Neuronal stem cell (in vitro differentiated cells): Measurements from ENCODE around the gene OPTC.

ENCODE experiments used
- DNase-seq: peaks from one replicate; pipeline ENCODE4 v3.0.0-alpha.2; 2013; ENCODE audit warnings: low spot score
- H2AFZ ChIP-seq: one replicate; pipeline ENCODE4 v1.6.1; 2013; ENCODE audit warnings: mild to moderate bottlenecking, low read length, inconsistent platforms
- H2AK5ac ChIP-seq: 2 replicates; pipeline ENCODE4 v1.6.1; 2013; ENCODE audit warnings: low read depth, mild to moderate bottlenecking, inconsistent platforms, low read length, moderate library complexity, mixed read lengths
- H2BK120ac ChIP-seq: 2 replicates; pipeline ENCODE4 v1.6.1; 2013; ENCODE audit warnings: low read depth, mild to moderate bottlenecking, inconsistent platforms, low read length, moderate library complexity, mixed read lengths
- H2BK12ac ChIP-seq: one replicate; pipeline ENCODE4 v1.6.1; 2013; ENCODE audit warnings: low read length, inconsistent platforms
- H2BK15ac ChIP-seq: 2 replicates; pipeline ENCODE4 v1.6.1; 2013; ENCODE audit warnings: mild to moderate bottlenecking, low read length, inconsistent platforms, mixed read lengths
- H2BK5ac ChIP-seq: one replicate; pipeline ENCODE4 v1.6.1; 2013; ENCODE audit warnings: inconsistent platforms, mild to moderate bottlenecking, low read length, moderate library complexity
- H3K14ac ChIP-seq: one replicate; pipeline ENCODE4 v1.6.1; 2013; ENCODE audit warnings: low read length, inconsistent platforms
- H3K18ac ChIP-seq: 2 replicates; pipeline ENCODE4 v1.6.1; 2013; ENCODE audit warnings: low read length, inconsistent platforms
- H3K23ac ChIP-seq: 2 replicates; pipeline ENCODE4 v1.6.1; 2013; ENCODE audit warnings: low read depth, mild to moderate bottlenecking, mixed read lengths, low read length, inconsistent platforms; ENCODE audit not compliant: poor library complexity
- H3K27ac ChIP-seq: replicated peaks from 3 replicates; pipeline ENCODE4 v1.5.1; 2013; ENCODE audit warnings: low read length, inconsistent platforms
- H3K27me3 ChIP-seq, 3 experiments: 2 replicates each; pipeline ENCODE4 v1.6.1; 2013; ENCODE audit warnings: low read length in 3 of 3, mild to moderate bottlenecking in 2 of 3, inconsistent platforms in 1 of 3, low read depth in 1 of 3, mixed read lengths in 1 of 3, moderate library complexity in 1 of 3; ENCODE audit not compliant: control insufficient read depth in 3 of 3, insufficient read depth in 3 of 3
- H3K36me3 ChIP-seq, 2 donors: replicated peaks in 1 of 2; 2 replicates each; pipeline ENCODE4 v1.6.1; 2013; ENCODE audit warnings: low read length in 2 of 2; ENCODE audit not compliant: control insufficient read depth in 2 of 2, insufficient read depth in 2 of 2
- H3K4ac ChIP-seq: 2 replicates; pipeline ENCODE4 v1.6.1; 2013; ENCODE audit warnings: inconsistent platforms, mild to moderate bottlenecking, low read length, moderate library complexity
- H3K4me1 ChIP-seq, 2 donors: 1 replicate in 1 of 2; 2 replicates in 1 of 2; pipeline ENCODE4 v1.6.1; 2013; ENCODE audit warnings: low read length in 2 of 2, low read depth in 1 of 2; ENCODE audit not compliant: control insufficient read depth in 2 of 2, insufficient read depth in 1 of 2
- H3K4me2 ChIP-seq: one replicate; pipeline ENCODE4 v1.6.1; 2013; ENCODE audit warnings: mild to moderate bottlenecking, low read length, inconsistent platforms; ENCODE audit not compliant: insufficient read depth, poor library complexity, severe bottlenecking
- H3K4me3 ChIP-seq, 2 donors: 2 replicates each; pipeline ENCODE4 v1.5.1; 2013; ENCODE audit warnings: low read length in 2 of 2, mild to moderate bottlenecking in 2 of 2, inconsistent platforms in 1 of 2, moderate library complexity in 1 of 2
- H3K79me1 ChIP-seq: one replicate; pipeline ENCODE4 v1.6.1; 2013; ENCODE audit warnings: low read depth, mild to moderate bottlenecking, inconsistent platforms, low read length, moderate library complexity
- H3K9ac ChIP-seq: one replicate; pipeline ENCODE4 v1.6.1; 2013; ENCODE audit warnings: mild to moderate bottlenecking, low read depth, low read length, inconsistent platforms; ENCODE audit not compliant: poor library complexity
- H3K9me3 ChIP-seq, 2 donors: replicated peaks in 1 of 2; 2 replicates each; pipeline versions ENCODE3 to v1.6.1; 2013; ENCODE audit warnings: low read length in 2 of 2, mild to moderate bottlenecking in 2 of 2, inconsistent platforms in 1 of 2, low read depth in 1 of 2, mixed read lengths in 1 of 2, moderate library complexity in 1 of 2; ENCODE audit not compliant: control insufficient read depth in 2 of 2, insufficient read depth in 1 of 2
- H4K8ac ChIP-seq: one replicate; pipeline ENCODE4 v1.6.1; 2013; ENCODE audit warnings: low read depth, mild to moderate bottlenecking, inconsistent platforms, low read length, moderate library complexity
- H4K91ac ChIP-seq: one replicate; pipeline ENCODE4 v1.6.1; 2013; ENCODE audit warnings: low read length, low read depth, mild to moderate bottlenecking, inconsistent platforms; ENCODE audit not compliant: poor library complexity
- WGBS, 2 donors: extraction: QIAGEN DNeasy Blood & Tissue Kit; methylation state at CpG; one replicate each; pipeline ENCODE4 v1.1.7; 2013; ENCODE audit warnings: missing lambda C conversion rate in 2 of 2, mixed read lengths in 1 of 2; ENCODE audit not compliant: insufficient read length in 2 of 2, insufficient replicate concordance in 1 of 2; ENCODE audit errors: extremely low coverage in 2 of 2; 5-methylcytosine and 5-hydroxymethylcytosine counted together

Gene OPTC

DNA sequence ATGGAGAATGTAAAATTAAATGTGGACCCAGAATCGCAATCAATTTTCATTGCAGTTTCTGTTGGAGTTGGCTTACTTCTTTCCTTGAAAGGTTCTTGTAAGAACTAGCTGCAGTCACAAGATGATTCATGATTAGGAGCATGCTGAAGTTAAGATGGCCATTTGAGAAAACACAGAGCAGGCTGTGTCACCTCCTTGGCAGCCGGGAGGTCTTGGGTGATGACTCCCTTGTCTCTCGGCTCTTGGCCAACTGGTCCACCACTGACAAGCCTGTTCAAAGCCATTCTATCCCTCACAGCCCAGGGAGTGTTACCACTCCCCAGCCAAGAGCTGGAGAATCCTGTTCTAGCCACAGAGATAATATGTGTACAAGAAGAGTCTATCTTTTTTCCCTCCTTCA is 40.6 kb downstream of the OPTC start:
- H3K14ac ChIP-seq = no peak overlapping the region
- no CpG with 5 or more reads among the region's 3 CpGs for WGBS, 2 donors
- no peaks in the 10 kb centered on the region for H3K9me3 ChIP-seq
- H2BK120ac ChIP-seq = no peak overlapping the region
- peaks cover 0 to 1% of the 10 kb centered on the region in 2 donors for H3K4me1 ChIP-seq
- peak overlapping the region; percentile 58 for H2AK5ac ChIP-seq
- no peak overlapping the region for H3K27ac ChIP-seq
- no peak overlapping the region for H4K8ac ChIP-seq
- no peak overlapping the region for H2BK5ac ChIP-seq
- no peaks in the 10 kb centered on the region for H3K36me3 ChIP-seq
- no peak for DNase-seq
- no peak overlapping the region for H3K9ac ChIP-seq
- no peak overlapping the region for H3K4ac ChIP-seq
- H2BK15ac ChIP-seq = no peak overlapping the region
- H3K4me2 ChIP-seq = no peak overlapping the region
- no peak overlapping the region for H4K91ac ChIP-seq
- no peaks in the 10 kb centered on the region for H3K79me1 ChIP-seq
- peaks cover 0 to 3% (median 0%) of the 10 kb centered on the region in 3 experiments for H3K27me3 ChIP-seq
- H3K18ac ChIP-seq = no peak overlapping the region
- no peak overlapping the region for H3K23ac ChIP-seq
- H2AFZ ChIP-seq = no peak overlapping the region
- H3K4me3 ChIP-seq = no peak overlapping the region
- no peak overlapping the region for H2BK12ac ChIP-seq

DNA sequence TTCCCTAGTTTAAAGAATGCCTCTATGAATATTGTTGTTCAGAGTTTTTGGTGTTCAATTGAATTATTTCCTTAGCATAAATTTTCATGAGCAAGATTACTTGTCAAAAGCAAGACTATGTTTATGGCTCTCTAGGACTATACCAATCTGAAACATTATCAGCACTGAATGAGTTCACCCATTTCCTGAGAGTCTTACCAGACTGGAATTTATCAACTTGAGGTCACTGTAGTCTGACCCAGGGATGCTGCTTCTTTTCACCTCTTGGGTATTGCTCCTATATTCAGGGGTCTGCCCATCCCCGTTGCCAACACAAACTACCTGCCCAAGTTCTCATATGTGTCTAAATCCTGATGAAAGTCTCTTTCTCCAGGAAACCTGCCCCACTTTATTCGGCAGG is 42.6 kb downstream of the OPTC start:
- Histone ChIP-seq H3K27me3 (peaks cover 0 to 3% (median 0%) of the 10 kb centered on the region in 3 experiments), H3K36me3 (no peaks in the 10 kb centered on the region), H3K4me1 (peaks cover 0 to 1% of the 10 kb centered on the region in 2 donors), H3K18ac (no peak overlapping the region), H2AK5ac (no peak overlapping the region), H3K23ac (no peak overlapping the region), H2BK5ac (no peak overlapping the region), H3K4me3 (no peak overlapping the region), H2AFZ (no peak overlapping the region), H4K8ac (no peak overlapping the region), H3K79me1 (no peaks in the 10 kb centered on the region), H3K9ac (no peak overlapping the region), H3K27ac (no peak overlapping the region), H3K4me2 (no peak overlapping the region), H3K9me3 (no peaks in the 10 kb centered on the region), H2BK15ac (no peak overlapping the region), H2BK120ac (no peak overlapping the region), H2BK12ac (no peak overlapping the region), H4K91ac (no peak overlapping the region), H3K14ac (no peak overlapping the region), H3K4ac (no peak overlapping the region)
- WGBS, 2 donors = no CpG with 5 or more reads among the region's 2 CpGs
- no peak for DNase-seq

DNA sequence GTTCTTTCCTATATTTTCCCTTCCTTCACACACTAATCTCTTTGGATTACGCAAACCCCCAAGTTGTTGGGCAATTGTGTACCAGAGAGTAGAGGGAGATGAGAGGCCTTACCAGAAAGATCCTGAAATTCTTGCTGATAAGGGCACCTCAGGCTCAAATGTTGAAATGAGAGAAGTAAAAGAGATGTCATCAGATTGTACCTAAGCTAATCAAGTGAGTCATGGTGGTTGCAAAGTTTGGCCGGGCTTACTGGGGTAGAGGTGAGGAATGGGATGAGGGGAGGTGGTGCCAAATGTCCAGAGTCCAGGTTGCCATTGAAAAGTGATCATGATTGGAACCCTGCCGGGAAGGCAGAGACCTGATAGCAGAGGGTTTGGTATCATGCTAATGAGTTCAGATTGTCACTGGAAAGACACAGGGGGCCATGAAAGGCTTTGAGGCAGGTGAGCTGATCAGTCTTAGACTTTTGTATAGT is 43.1 kb downstream of the OPTC start:
- Histone ChIP-seq H4K91ac (no peak overlapping the region), H3K9ac (no peak overlapping the region), H3K9me3 (no peaks in the 10 kb centered on the region), H3K4me1 (peaks cover 0 to 1% of the 10 kb centered on the region in 2 donors), H2BK120ac (no peak overlapping the region), H2AFZ (no peak overlapping the region), H3K23ac (no peak overlapping the region), H3K4me3 (no peak overlapping the region), H2BK5ac (no peak overlapping the region), H3K79me1 (no peaks in the 10 kb centered on the region), H3K14ac (no peak overlapping the region), H3K27ac (no peak overlapping the region), H3K36me3 (no peaks in the 10 kb centered on the region), H4K8ac (no peak overlapping the region), H3K18ac (no peak overlapping the region), H2BK15ac (no peak overlapping the region), H2AK5ac (no peak overlapping the region), H3K4me2 (no peak overlapping the region), H3K27me3 (peaks cover 0 to 3% (median 0%) of the 10 kb centered on the region in 3 experiments), H3K4ac (no peak overlapping the region), H2BK12ac (no peak overlapping the region)
- no peak for DNase-seq
- no CpG with 5 or more reads among the region's 3 CpGs for WGBS, 2 donors

DNA sequence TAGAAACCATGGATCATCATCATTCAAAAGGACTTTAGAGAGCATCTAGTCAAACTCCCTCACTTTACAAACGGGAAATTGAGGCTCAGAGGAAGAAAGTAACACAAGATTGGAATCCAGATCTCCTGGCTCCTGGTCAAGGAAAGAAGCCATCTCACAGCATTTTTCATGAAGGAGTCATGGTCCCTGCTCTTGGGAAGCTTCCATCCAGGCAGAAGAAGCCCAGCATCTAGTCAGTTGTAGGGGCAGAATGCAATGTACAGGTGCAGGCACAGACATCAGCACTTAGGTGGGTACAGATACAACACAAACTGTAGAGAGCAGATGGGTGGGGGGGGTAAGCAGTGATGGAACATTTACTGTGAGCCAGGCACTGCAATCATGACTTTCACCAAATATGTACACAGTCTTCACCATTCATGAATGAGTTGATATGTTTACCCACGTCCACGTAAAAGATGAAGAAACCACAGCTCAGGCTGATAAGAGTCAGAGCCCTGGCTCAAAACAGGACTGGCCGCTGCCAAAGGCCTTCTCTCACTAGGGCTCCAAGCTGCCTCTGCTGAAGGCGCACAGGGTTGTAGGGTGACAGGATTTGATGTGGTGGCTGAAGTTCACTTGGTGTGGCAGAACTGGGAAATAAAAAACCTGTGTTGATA is 44.0 kb downstream of the OPTC start:
- Histone ChIP-seq H3K23ac (no peak overlapping the region), H2BK12ac (no peak overlapping the region), H3K4me2 (no peak overlapping the region), H3K4me3 (no peak overlapping the region), H3K36me3 (no peaks in the 10 kb centered on the region), H4K8ac (no peak overlapping the region), H3K9me3 (no peaks in the 10 kb centered on the region), H2BK120ac (no peak overlapping the region), H3K9ac (peak overlapping the region; percentile 18), H3K18ac (no peak overlapping the region), H4K91ac (no peak overlapping the region), H3K27me3 (peaks cover 0 to 3% (median 0%) of the 10 kb centered on the region in 3 experiments), H3K79me1 (no peaks in the 10 kb centered on the region), H2AK5ac (no peak overlapping the region), H3K14ac (no peak overlapping the region), H2AFZ (no peak overlapping the region), H2BK15ac (no peak overlapping the region), H3K27ac (no peak overlapping the region), H3K4me1 (peaks cover 0 to 1% of the 10 kb centered on the region in 2 donors), H3K4ac (no peak overlapping the region), H2BK5ac (no peak overlapping the region)
- WGBS, 2 donors = no CpG with 5 or more reads among the region's 5 CpGs
- DNase-seq = no peak
